SU-DHL-6 (cell line): ENCODE data around the gene COMMD2.

ENCODE experiments used
- EZH2phosphoT487 ChIP-seq: fragments of 200-600 bp; sonication (generic), shearing (Covaris generic); conservative IDR thresholded peaks from 2 replicates; pipeline ENCODE4 v1.6.1; 2018; ENCODE audit warnings: mild to moderate bottlenecking, antibody characterized with exemption, low read length, moderate library complexity, mixed read lengths
- TF ChIP-seq, protein P1 (sequence below): fragments of 200-600 bp; sonication (generic); IDR thresholded peaks from one replicate; pipeline ENCODE4 v1.5.1; 2017; ENCODE audit warnings: antibody characterized with exemption, mild to moderate bottlenecking, low read length, moderate library complexity; ENCODE audit not compliant: insufficient read depth, poor library complexity, severe bottlenecking

DNA sequence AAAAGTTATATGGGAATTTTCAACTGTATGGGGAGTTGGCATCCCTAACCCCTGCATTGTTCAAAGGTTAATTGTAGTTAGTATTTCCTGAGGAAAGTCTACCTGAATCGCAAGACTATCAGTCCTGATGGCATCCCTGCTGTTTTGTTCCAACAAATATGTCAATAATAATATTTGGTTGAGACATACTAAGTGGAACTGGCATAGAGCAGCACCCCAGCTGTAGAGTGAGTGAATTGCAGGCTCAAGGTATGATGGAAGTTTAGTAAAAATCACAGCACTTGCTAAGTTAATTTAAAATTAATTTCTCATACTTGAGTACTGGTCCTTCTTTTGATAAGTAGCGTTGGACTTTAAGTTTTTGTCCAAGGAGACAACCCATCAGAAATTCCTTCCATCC lies 18.0 kb upstream of the COMMD2 start:
- TF ChIP-seq, protein P1, sequence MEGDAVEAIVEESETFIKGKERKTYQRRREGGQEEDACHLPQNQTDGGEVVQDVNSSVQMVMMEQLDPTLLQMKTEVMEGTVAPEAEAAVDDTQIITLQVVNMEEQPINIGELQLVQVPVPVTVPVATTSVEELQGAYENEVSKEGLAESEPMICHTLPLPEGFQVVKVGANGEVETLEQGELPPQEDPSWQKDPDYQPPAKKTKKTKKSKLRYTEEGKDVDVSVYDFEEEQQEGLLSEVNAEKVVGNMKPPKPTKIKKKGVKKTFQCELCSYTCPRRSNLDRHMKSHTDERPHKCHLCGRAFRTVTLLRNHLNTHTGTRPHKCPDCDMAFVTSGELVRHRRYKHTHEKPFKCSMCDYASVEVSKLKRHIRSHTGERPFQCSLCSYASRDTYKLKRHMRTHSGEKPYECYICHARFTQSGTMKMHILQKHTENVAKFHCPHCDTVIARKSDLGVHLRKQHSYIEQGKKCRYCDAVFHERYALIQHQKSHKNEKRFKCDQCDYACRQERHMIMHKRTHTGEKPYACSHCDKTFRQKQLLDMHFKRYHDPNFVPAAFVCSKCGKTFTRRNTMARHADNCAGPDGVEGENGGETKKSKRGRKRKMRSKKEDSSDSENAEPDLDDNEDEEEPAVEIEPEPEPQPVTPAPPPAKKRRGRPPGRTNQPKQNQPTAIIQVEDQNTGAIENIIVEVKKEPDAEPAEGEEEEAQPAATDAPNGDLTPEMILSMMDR, result no peak
- no peak for TF ChIP-seq EZH2phosphoT487
